Spleen (tissue), 7 donors: Measurements from ENCODE around the gene SZRD1.

Experiments
- POLR2A ChIP-seq, 3 donors: fragments of 450-650 bp; IDR thresholded peaks; one replicate each; pipeline ENCODE4 v1.5.1; 2017; ENCODE audit warnings: antibody characterized with exemption in 3 of 3, mild to moderate bottlenecking in 1 of 3
- POLR2AphosphoS5 ChIP-seq, 3 donors: sonication (generic); formaldehyde crosslinking; IDR thresholded peaks; one replicate each; pipeline ENCODE4 v1.5.1; 2017; ENCODE audit warnings: antibody characterized with exemption in 3 of 3
- TF ChIP-seq, protein P1 (sequence below), 11 experiments: fragments of 200-600 bp in 7 of 11; fragments of 450-650 bp in 4 of 11; sonication (generic) in 4 of 11; IDR thresholded peaks in 8 of 11; conservative IDR thresholded peaks in 3 of 11; 1 replicate in 7 of 11; 2 replicates in 4 of 11; pipeline versions ENCODE4 v1.4.0 to v1.8.0; 2016 to 2021; ENCODE audit warnings: antibody characterized with exemption in 11 of 11, inconsistent platforms in 4 of 11, mild to moderate bottlenecking in 1 of 11
- donor health status: DM: no; HTN: no; CAD: no; lungs with moderate emphysema.
- donor health status: DM: no; HTN: no; CAD: no.
- donor health status: DM: no; HTN: no; CAD: no.

DNA sequence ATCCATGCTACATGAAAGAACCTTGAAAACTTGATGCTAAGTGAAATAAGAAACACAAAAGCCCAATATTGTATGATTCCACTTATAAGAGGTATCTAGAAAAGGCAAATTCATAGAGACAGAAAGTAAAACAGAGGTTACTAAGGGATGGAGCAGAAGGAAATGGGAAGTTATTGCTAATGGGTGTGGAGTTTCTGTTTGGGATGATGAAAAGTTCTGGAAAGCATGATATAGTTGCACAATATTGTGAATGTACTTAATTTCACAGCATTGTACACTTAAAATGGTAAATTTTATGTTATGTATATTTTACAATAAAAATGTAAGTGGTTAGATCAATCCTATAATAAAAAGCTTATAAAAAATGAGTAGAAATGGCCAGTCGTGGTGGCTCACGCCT lies 71.9 kb downstream of the SZRD1 start:
- TF ChIP-seq, protein P1, sequence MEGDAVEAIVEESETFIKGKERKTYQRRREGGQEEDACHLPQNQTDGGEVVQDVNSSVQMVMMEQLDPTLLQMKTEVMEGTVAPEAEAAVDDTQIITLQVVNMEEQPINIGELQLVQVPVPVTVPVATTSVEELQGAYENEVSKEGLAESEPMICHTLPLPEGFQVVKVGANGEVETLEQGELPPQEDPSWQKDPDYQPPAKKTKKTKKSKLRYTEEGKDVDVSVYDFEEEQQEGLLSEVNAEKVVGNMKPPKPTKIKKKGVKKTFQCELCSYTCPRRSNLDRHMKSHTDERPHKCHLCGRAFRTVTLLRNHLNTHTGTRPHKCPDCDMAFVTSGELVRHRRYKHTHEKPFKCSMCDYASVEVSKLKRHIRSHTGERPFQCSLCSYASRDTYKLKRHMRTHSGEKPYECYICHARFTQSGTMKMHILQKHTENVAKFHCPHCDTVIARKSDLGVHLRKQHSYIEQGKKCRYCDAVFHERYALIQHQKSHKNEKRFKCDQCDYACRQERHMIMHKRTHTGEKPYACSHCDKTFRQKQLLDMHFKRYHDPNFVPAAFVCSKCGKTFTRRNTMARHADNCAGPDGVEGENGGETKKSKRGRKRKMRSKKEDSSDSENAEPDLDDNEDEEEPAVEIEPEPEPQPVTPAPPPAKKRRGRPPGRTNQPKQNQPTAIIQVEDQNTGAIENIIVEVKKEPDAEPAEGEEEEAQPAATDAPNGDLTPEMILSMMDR (IDR thresholded peaks at IDR 0.05 in 8 of 11, conservative IDR thresholded peaks at IDR 0.05 in 3 of 11) = no peak
- TF ChIP-seq POLR2AphosphoS5 (IDR thresholded peaks at IDR 0.05) (no peak), POLR2A (IDR thresholded peaks at IDR 0.05) (no peak)
